ENCODE results near the gene SRGAP2B. TPM values are rescaled to one million over a fixed set of nuclear protein-coding genes. Genes with fewer than 3 reads are reported as not detected.
"Not testable (repeated sequence)": the region's sequence is repeated elsewhere in the genome, so short reads cannot be mapped to it uniquely, and the experiment has no call there.

Gene SRGAP2B
- total and polyA plus RNA-seq, 2 experiments from 2014 or later = 8.9 to 20.1 TPM

DNA sequence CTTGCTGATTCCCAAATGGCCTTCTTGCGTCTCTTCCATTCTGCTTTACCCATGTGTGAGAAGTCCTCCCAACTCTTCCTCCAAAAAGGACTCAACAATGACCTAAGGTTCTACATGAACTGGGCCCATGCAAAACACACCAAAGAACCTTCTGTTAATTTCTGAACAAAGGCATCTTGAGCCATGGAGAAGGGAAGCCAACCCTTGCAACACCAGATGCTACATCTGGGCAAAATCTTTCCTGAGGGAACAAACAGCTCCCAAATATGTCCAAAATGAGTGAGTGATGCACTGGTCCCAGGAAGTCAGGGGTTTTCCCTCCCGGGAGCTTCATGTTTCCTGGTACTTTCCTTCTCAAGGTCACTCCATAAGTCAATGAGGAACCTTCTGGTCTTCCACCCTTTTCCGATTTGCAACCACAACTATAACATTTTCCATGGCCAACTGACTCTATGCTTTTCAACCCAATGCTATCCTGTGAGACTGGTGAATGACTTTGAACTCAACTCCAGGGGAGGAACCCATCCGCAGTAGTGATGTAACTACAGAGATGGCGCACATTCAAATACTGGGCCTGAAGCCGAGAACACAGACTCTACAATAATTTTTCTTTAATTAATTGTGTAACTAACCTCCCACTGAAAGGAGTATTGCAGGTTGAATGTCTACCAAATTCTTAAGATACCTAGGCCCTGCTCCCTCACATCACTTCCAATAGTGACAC, 112.2 kb downstream of the SRGAP2B start:
- not testable (repeated sequence) for H3K27me3 ChIP-seq; H3K27ac ChIP-seq; H3K4me3 ChIP-seq; H3K9me3 ChIP-seq (ENCODE audit: low read depth); H3K4me1 ChIP-seq (ENCODE audit: low read depth); H3K36me3 ChIP-seq; DNase-seq (ENCODE audit: low read depth in 1 of 2, low spot score in 1 of 2)

DNA sequence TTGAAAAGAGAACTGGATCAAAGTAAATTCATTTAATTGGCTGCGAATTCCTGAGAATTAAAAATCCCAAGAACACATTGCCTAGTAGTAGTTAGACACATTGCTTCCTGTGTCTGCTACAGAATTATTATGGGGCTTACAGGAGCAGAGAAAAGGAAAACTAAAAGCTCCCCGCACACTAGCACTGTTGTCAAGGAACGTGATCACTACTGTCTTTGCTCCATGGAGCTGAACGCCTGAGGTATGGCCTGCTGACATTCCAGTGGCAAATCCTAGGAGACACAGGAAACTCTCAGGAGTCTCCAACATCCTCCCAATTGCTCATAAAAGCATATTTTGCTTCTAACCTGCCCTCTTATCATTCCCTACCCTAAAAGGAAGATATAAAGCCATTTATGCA, 114.0 kb downstream of the SRGAP2B start:
- not testable (repeated sequence) for H3K4me1 ChIP-seq (ENCODE audit: low read depth); H3K27me3 ChIP-seq; DNase-seq (ENCODE audit: low read depth in 1 of 2, low spot score in 1 of 2)

DNA sequence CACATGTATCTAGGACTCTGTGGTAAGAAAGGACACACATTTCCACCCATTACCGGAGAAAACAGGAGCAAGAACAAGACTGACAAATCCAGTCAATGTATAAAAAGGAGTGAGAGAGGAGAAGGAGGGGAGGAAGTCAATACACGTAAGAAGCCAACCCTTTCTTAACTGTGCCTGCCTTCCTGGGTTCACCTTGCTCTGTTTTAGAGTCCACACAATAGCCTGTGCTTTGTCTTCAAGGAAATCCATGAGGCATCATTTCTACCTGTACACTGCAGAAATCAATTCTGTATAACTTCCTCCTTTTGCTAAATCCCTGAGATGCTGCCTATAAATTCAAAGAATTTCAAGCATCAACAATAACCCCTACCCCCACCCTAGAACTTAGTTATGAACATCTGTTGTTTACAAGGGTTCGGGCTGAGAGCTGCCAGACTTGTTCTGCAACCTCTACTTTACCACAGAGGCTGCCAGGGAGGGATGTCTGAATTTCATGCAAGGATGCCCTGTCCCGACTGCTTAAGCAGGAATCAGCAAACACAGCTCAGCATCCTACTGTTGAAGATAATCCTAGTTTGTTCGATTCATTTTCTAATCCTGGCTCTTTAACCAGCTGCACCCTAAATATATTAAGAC, 115.0 kb downstream of the SRGAP2B start:
- not testable (repeated sequence) for H3K4me1 ChIP-seq (ENCODE audit: low read depth); H3K36me3 ChIP-seq; DNase-seq (ENCODE audit: low read depth in 1 of 2, low spot score in 1 of 2); H3K27ac ChIP-seq; H3K4me3 ChIP-seq; H3K27me3 ChIP-seq; H3K9me3 ChIP-seq (ENCODE audit: low read depth)

More for the DNA sequence above, 114.0 kb downstream of the SRGAP2B start:
- not testable (repeated sequence) for H3K4me3 ChIP-seq; H3K36me3 ChIP-seq; H3K27ac ChIP-seq; H3K9me3 ChIP-seq (ENCODE audit: low read depth)

DNA sequence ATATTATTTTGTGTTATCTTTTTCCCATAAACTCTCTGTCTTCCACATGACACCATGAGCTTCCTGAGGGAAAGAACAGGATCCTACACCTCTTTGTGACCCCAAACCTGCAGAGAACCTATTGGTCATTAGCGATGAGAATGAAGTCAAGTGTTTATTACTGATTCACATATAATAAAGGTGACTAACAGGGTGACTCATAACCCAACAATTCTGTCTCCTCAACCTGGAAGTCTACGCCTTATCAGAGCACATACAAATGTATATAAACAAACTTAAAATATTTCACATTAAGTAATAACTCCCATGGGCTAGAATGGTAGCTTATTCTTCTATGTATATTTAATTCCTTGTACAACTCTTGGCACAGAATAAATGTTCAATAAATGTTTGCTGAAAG, 117.3 kb downstream of the SRGAP2B start:
- not testable (repeated sequence) for H3K27ac ChIP-seq; DNase-seq (ENCODE audit: low read depth in 1 of 2, low spot score in 1 of 2); H3K4me3 ChIP-seq; H3K27me3 ChIP-seq; H3K9me3 ChIP-seq (ENCODE audit: low read depth); H3K36me3 ChIP-seq; H3K4me1 ChIP-seq (ENCODE audit: low read depth)

- not testable (repeated sequence) for H3K9me3 ChIP-seq (ENCODE audit: low read depth); H3K4me1 ChIP-seq (ENCODE audit: low read depth); DNase-seq (ENCODE audit: low read depth in 1 of 2, low spot score in 1 of 2); H3K27me3 ChIP-seq; H3K27ac ChIP-seq; H3K4me3 ChIP-seq; H3K36me3 ChIP-seq
Measured at GRCh38 chr1:144971936-144972335, 123.2 kb downstream of the SRGAP2B start.

DNA sequence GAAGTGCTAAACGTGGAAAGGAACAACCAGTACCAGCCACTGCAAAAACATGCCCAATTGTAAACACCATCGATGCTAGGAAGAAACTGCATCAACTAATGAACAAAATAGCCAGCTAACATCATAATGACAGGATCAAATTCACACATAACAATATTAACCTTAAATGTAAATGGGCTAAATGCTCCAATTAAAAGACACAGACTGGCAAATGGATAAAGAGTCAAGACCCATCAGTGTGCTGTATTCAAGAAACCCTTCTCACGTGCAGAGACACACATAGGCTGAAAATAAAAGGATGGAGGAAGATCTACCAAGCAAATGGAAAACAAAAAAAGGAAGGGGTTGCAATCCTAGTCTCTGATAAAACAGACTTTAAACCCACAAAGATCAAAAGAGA, 128.6 kb downstream of the SRGAP2B start:
- not testable (repeated sequence) for H3K4me3 ChIP-seq; DNase-seq (ENCODE audit: low read depth in 1 of 2, low spot score in 1 of 2); H3K4me1 ChIP-seq (ENCODE audit: low read depth); H3K36me3 ChIP-seq; H3K27ac ChIP-seq; H3K27me3 ChIP-seq; H3K9me3 ChIP-seq (ENCODE audit: low read depth)

DNA sequence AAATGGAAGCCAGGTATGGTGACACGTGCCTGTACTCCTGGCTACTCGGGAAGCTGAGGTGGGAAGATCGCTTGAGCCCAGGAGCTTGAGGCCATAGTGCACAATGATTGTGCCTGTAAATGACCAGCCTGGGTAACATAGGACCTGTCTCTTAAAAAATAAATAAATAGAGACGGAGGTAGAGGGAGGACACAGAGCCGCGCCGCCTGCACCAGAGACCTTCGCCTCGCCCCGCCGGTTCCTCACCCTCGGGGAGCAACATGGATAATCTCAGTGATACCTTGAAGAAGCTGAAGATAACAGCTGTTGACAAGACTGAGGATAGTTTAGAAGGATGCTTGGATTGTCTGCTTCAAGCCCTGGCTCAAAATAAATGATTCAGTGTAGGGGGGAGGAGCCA, 130.4 kb downstream of the SRGAP2B start:
- not testable (repeated sequence) for H3K36me3 ChIP-seq

GRCh38 chr1:144964186-144964585, 130.9 kb downstream of the SRGAP2B start:
- H3K4me3 ChIP-seq = not testable (repeated sequence)

More for the DNA sequence above, 130.4 kb downstream of the SRGAP2B start:
- DNase-seq (ENCODE audit: low read depth in 1 of 2, low spot score in 1 of 2); H3K27ac ChIP-seq; H3K4me1 ChIP-seq (ENCODE audit: low read depth); H3K27me3 ChIP-seq; H3K4me3 ChIP-seq; H3K9me3 ChIP-seq (ENCODE audit: low read depth): not testable (repeated sequence)

GRCh38 chr1:144963571-144963970, 131.6 kb downstream of the SRGAP2B start:
- not testable (repeated sequence) for H3K9me3 ChIP-seq (ENCODE audit: low read depth); H3K27me3 ChIP-seq; H3K27ac ChIP-seq; H3K36me3 ChIP-seq; H3K4me1 ChIP-seq (ENCODE audit: low read depth); DNase-seq (ENCODE audit: low read depth in 1 of 2, low spot score in 1 of 2); H3K4me3 ChIP-seq

More at GRCh38 chr1:144964186-144964585, 130.9 kb downstream of the SRGAP2B start:
- H3K9me3 ChIP-seq (ENCODE audit: low read depth); H3K36me3 ChIP-seq; H3K27ac ChIP-seq; DNase-seq (ENCODE audit: low read depth in 1 of 2, low spot score in 1 of 2); H3K27me3 ChIP-seq; H3K4me1 ChIP-seq (ENCODE audit: low read depth): not testable (repeated sequence)

DNA sequence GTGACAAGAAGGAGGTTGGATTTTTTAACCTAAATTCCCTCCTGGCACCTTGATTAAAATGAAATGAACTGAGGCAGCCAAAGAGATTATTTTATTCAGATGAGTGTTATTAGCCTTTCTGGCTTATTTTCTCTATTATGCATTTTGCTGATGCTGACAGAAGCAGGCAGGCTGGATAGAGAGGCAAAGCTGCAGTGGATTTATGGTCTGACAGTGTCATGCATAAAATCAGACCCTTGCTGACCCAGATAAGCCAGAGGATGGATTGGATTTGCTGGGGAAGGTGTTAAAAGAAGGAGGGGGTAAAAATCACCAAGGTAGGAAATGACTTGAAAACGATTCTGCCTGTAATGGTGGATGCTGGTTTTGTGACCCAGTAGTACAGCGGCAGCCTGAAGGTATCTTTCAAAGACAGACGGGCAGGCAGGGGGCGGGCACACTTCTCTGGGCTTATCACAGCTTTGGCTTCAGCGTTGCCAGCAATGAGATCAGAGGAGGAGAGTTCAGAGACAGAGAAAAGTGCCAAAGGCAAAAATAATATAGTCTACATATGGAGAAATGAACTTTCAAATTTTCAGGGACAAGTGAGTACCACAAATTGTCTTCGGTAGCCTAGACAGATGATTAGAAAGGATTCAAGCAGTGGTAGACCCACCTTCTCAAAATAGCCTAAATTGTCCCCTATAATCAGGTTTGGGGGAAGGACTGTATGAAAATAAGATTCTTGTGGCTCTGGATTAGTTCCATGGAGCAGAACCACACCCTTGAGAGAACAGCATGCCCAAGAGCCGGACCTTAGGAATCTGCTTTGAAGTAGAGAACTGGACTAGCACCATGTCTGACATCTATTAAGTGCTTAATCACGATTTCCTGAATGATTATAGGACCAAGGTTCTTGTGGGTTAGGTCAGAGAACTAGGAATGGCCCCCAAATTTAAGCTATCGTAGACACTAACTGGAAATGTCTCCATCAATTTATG, 133.2 kb downstream of the SRGAP2B start:
- H3K4me3 ChIP-seq; DNase-seq (ENCODE audit: low read depth in 1 of 2, low spot score in 1 of 2); H3K27me3 ChIP-seq; H3K9me3 ChIP-seq (ENCODE audit: low read depth); H3K36me3 ChIP-seq; H3K4me1 ChIP-seq (ENCODE audit: low read depth); H3K27ac ChIP-seq: not testable (repeated sequence)

DNA sequence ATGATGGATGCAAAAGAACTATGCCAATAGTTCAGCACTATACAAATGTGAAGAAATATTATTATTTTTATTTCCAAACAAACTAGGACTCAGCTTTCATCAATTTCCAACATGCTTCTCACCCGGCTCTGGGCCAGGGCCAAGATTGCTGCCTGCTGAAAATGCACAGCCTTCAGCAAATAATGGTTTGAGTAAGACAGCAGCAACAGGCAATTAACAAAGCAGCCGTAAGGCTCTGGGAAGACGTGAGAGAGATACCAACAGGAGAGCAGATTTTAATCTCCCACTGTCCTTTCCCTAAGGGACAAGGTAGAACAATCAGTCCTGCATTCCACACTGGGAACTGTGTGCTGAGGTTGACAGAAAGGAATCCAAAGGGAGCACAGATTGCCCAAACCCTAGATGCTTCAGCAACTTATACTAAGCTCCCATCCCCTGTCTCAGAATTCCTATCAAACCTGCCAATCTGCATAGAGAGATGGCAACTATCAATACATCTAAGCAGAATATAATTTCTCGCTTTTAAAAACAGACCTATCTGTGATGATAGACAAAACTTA, 134.1 kb downstream of the SRGAP2B start:
- not testable (repeated sequence) for H3K9me3 ChIP-seq (ENCODE audit: low read depth); H3K36me3 ChIP-seq; H3K27ac ChIP-seq; H3K4me3 ChIP-seq; DNase-seq (ENCODE audit: low read depth in 1 of 2, low spot score in 1 of 2); H3K27me3 ChIP-seq; H3K4me1 ChIP-seq (ENCODE audit: low read depth)

DNA sequence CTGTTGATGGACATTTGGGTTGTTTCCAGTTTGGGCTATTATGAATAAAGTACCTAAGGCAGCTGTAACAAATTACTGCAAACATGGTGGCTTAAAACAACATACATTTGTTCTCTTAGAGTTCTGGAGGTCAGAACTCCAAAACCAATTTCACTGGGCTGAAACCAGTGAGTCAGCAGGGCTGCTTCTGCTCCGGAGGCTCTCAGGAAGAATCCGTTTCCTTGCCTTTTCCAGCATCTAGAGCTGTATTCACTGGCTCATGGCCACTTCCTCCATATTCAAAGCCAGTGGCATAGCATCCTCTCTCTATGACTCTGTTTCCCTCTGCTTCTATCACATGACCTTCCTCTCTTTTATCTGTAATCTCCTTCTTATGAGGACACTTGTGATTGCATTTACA, 146.7 kb downstream of the SRGAP2B start:
- not testable (repeated sequence) for H3K27me3 ChIP-seq; H3K4me1 ChIP-seq (ENCODE audit: low read depth); H3K9me3 ChIP-seq (ENCODE audit: low read depth); H3K36me3 ChIP-seq; DNase-seq (ENCODE audit: low read depth in 1 of 2, low spot score in 1 of 2); H3K4me3 ChIP-seq; H3K27ac ChIP-seq

DNA sequence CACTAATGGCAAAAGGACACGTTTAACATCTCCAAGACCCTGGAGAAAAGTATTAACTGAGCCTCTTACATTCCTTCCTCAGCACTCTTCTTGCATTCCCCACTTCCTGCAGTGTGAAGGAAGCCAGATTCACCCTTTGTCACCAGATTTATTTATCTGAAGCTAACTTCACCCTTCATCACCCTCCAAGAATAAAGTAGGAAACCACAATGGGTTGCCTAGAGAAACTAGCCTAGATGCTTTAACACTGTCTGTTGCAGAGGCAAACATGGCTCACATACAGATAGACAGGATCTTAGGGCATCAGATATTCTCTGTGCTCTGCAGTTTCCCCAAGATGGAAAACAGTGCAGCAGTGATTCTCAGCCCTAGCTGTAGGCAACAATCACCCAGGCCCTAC, 147.6 kb downstream of the SRGAP2B start:
- H3K36me3 ChIP-seq; H3K27ac ChIP-seq; DNase-seq (ENCODE audit: low read depth in 1 of 2, low spot score in 1 of 2); H3K4me1 ChIP-seq (ENCODE audit: low read depth); H3K9me3 ChIP-seq (ENCODE audit: low read depth); H3K4me3 ChIP-seq; H3K27me3 ChIP-seq: not testable (repeated sequence)
